ENCODE measurements around the gene TRAK2.

The TRAK2 gene

GRCh38 chr2:201345625-201346213, 105.5 kb downstream of the TRAK2 start:
- no peak for TF ChIP-seq EZH2 (IDR thresholded peaks at IDR 0.05; ENCODE audit: borderline replicate concordance, low read length)
- TF ChIP-seq CTCF (IDR thresholded peaks at IDR 0.05; ENCODE audit: low read length), result no peak
- Histone ChIP-seq H3K4me3 (ENCODE audit: low read depth, low read length, poor library complexity, severe bottlenecking) (no peak overlapping the region), H3K9me3 (ENCODE audit: low read length) (no peaks in the 10 kb centered on the region), H3K9ac (ENCODE audit: low read length) (no peak overlapping the region), H3K36me3 (ENCODE audit: insufficient read depth, low read length) (no peaks in the 10 kb centered on the region), H2AFZ (ENCODE audit: low read length) (no peak overlapping the region), H3K27ac (ENCODE audit: low read depth, low read length, poor library complexity, severe bottlenecking) (peak overlapping the region; percentile 76), H3K79me2 (ENCODE audit: insufficient read depth, low read length) (no peaks in the 10 kb centered on the region), H3K9me2 (ENCODE audit: low read depth, low read length) (no peaks in the 10 kb centered on the region), H3K4me1 (ENCODE audit: insufficient read depth, low read length, severe bottlenecking) (peaks cover 36% of the 10 kb centered on the region), H3F3A (ENCODE audit: insufficient read depth, low read length) (no peaks in the 10 kb centered on the region), H3K27me3 (ENCODE audit: insufficient read depth, low read length) (no peaks in the 10 kb centered on the region), H4K20me1 (ENCODE audit: insufficient read depth, low read length) (no peaks in the 10 kb centered on the region), H3K4me2 (ENCODE audit: low read length) (no peak overlapping the region)

GRCh38 chr2:201344663-201345366, 106.4 kb downstream of the TRAK2 start:
- H3K36me3 ChIP-seq (ENCODE audit: insufficient read depth, low read length), result no peaks in the 10 kb centered on the region
- no peak overlapping the region for H3K9ac ChIP-seq (ENCODE audit: low read length)
- H2AFZ ChIP-seq (ENCODE audit: low read length), result no peak overlapping the region
- no peaks in the 10 kb centered on the region for H3K79me2 ChIP-seq (ENCODE audit: insufficient read depth, low read length)
- no peak for TF ChIP-seq EZH2 (IDR thresholded peaks at IDR 0.05; ENCODE audit: borderline replicate concordance, low read length)
- peak; percentile 45 for TF ChIP-seq CTCF (IDR thresholded peaks at IDR 0.05; ENCODE audit: low read length)
- no peaks in the 10 kb centered on the region for H3K9me2 ChIP-seq (ENCODE audit: low read depth, low read length)
- no peak overlapping the region for H3K4me3 ChIP-seq (ENCODE audit: low read depth, low read length, poor library complexity, severe bottlenecking)
- H4K20me1 ChIP-seq (ENCODE audit: insufficient read depth, low read length), result no peaks in the 10 kb centered on the region
- H3K4me2 ChIP-seq (ENCODE audit: low read length), result peak overlapping the region; percentile 24; the same call in 1 of the 2 replicates
- peak overlapping the region; percentile 76 for H3K27ac ChIP-seq (ENCODE audit: low read depth, low read length, poor library complexity, severe bottlenecking)
- H3K9me3 ChIP-seq (ENCODE audit: low read length), result no peaks in the 10 kb centered on the region
- H3K4me1 ChIP-seq (ENCODE audit: insufficient read depth, low read length, severe bottlenecking), result peaks cover 36% of the 10 kb centered on the region
- no peaks in the 10 kb centered on the region for H3K27me3 ChIP-seq (ENCODE audit: insufficient read depth, low read length)
- H3F3A ChIP-seq (ENCODE audit: insufficient read depth, low read length), result no peaks in the 10 kb centered on the region

GRCh38 chr2:201343559-201343958, 107.7 kb downstream of the TRAK2 start:
- peak overlapping the region; percentile 8; the same call in 1 of the 2 replicates for H3K4me2 ChIP-seq (ENCODE audit: low read length)
- peak overlapping the region; percentile 76 for H3K27ac ChIP-seq (ENCODE audit: low read depth, low read length, poor library complexity, severe bottlenecking)
- H3K4me3 ChIP-seq (ENCODE audit: low read depth, low read length, poor library complexity, severe bottlenecking), result no peak overlapping the region
- H3K79me2 ChIP-seq (ENCODE audit: insufficient read depth, low read length), result no peaks in the 10 kb centered on the region
- no peaks in the 10 kb centered on the region for H4K20me1 ChIP-seq (ENCODE audit: insufficient read depth, low read length)
- H3K4me1 ChIP-seq (ENCODE audit: insufficient read depth, low read length, severe bottlenecking), result peaks cover 36% of the 10 kb centered on the region
- H3K9me2 ChIP-seq (ENCODE audit: low read depth, low read length), result no peaks in the 10 kb centered on the region
- H2AFZ ChIP-seq (ENCODE audit: low read length), result no peak overlapping the region
- no peak overlapping the region; the same call in 1 of the 2 replicates for H3K9ac ChIP-seq (ENCODE audit: low read length)
- TF ChIP-seq CTCF (IDR thresholded peaks at IDR 0.05; ENCODE audit: low read length) (no peak), EZH2 (IDR thresholded peaks at IDR 0.05; ENCODE audit: borderline replicate concordance, low read length) (no peak)
- H3K9me3 ChIP-seq (ENCODE audit: low read length), result no peaks in the 10 kb centered on the region; the same call in 1 of the 2 replicates
- H3K27me3 ChIP-seq (ENCODE audit: insufficient read depth, low read length), result no peaks in the 10 kb centered on the region
- H3K36me3 ChIP-seq (ENCODE audit: insufficient read depth, low read length), result no peaks in the 10 kb centered on the region
- H3F3A ChIP-seq (ENCODE audit: insufficient read depth, low read length), result no peaks in the 10 kb centered on the region

All from OCI-LY1 (cell line).